ENCODE results near the gene MUL1. TPM values are rescaled to one million over a fixed set of nuclear protein-coding genes. Genes with fewer than 3 reads are reported as not detected.
"Not testable (repeated sequence)": the region's sequence is repeated elsewhere in the genome, so short reads cannot be mapped to it uniquely, and the experiment has no call there.

The MUL1 gene
- total RNA-seq, 1 donor from 2014 or later, result 45.0 TPM

DNA sequence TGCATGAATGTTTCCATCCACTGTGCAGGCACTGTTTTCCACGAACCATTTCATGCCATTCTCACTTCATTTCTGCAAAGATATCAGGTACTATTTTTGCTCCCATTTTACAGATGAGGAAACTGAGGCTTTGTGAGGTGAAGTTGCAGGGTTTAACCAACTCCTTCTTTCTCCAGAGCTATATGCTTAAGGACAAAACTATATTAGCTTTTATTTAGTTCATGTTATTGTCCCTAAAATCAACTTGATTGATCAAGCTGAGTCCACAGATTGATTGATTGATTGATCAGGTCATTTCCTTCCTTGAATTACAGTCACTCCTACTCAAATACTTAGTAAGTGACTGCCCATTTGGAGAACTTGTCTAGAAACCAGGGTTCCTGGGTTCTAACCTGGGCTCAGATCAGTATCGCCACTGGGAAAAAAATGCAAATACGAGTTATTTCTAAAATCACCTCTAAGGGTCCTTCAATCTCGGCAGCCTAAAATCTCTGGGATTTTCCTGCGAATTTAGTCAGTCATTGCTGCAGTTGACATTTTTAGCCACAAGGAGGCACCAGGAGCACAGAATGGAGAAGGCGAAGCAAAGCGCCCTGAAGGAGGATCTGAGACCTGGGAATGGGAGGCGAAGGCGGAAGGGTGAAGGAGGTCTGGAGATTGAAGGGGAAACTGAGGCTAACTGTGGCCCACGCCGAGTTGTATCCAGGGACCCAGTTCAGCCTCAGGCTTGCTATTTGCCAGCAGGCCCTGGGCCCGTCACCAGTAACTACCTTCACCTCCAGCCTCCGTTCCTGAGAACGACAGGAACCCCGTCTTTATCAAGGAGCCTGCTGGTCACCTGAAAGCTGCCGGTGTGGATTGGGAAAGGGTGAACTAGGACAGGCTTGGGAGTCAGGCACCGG is 14.3 kb upstream of the MUL1 start:
- DNase-seq (peak; percentile 59), ATAC-seq (peak; percentile 78)
- intact Hi-C loops (cut with micrococcal nuclease), result no loop called here

DNA sequence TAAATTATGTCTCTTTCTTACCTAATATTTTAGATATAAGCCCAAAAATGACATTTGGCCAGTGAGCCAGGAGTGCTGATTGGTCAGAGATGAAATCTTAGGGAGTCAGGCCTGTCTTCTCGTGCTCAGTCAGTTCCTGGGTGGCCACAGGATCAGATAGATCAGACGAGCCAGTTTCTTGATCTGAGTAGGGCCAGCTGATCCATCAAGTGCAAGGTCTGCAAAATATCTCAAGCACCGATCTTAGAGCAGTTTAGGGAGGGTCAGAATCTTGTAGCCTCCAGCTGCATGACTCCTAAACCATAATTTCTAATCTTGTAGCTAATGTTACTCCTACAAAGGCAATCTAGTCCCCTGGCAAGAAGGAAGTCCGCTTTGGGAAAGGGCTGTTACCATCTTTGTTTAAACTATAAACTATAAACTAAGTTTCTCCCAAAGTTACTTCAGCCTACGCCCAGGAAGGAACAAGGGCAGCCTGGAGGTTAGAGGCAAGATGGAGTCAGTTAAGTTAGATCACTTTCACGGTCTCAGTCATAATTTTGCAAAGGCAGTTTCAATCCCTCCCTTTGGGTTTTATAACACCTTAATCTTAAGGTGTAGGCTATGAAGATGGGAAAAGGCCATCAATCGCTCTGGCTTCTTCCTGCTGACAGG is 11.8 kb upstream of the MUL1 start:
- ATAC-seq; intact Hi-C loops (cut with micrococcal nuclease); DNase-seq: not testable (repeated sequence)

GRCh38 chr1:20511518-20512428 is 3.8 kb upstream of the MUL1 start:
- DNase-seq (no peak), ATAC-seq (no peak)
- intact Hi-C loops (cut with micrococcal nuclease), result no loop called here

DNA sequence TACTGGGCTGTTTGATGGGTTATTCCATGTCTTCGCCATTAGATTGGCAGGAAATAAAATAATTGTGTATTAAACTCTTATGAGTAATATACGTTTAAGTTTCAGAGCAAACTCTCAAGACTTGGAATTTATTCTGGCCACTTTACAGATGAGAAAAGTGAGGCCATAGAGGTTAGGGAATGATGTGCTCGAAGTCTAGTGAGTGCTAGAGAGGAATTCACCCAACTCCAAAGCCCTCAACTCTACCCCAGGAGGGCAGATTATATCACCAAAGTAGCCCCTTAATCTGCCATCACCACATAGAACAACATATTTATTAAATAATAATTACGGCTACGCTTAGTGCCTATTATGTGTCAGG is 440 bp upstream of the MUL1 start:
- DNase-seq (no peak), ATAC-seq (no peak)
- intact Hi-C loops (cut with micrococcal nuclease), result no loop called here

GRCh38 chr1:20507248-20507563 is 745 bp downstream of the MUL1 start:
- intact Hi-C loops (cut with micrococcal nuclease), result no loop called here
- ATAC-seq, result no peak
- no peak for DNase-seq

DNA sequence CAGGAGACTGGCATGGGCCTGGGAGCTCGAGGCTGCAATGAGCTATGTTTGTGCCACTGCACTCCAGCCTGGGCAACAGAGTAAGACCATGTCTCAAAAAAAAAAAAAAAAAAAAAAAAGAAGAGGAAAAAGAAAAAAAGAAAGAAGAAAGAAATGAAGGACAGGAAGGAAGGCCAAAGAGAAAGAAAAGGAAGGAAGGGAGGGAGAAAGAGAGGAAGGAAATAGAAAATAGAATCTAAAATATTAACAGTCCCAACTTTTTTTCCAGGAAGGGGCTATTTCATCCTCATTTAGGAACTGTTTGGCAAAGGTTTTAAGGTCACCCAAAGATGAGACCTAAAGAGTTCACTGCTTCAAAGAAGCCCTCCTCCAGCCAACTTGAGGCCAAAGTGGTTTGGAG is 2.5 kb downstream of the MUL1 start:
- ATAC-seq (no peak), DNase-seq (no peak)
- intact Hi-C loops (cut with micrococcal nuclease), result no loop called here

DNA sequence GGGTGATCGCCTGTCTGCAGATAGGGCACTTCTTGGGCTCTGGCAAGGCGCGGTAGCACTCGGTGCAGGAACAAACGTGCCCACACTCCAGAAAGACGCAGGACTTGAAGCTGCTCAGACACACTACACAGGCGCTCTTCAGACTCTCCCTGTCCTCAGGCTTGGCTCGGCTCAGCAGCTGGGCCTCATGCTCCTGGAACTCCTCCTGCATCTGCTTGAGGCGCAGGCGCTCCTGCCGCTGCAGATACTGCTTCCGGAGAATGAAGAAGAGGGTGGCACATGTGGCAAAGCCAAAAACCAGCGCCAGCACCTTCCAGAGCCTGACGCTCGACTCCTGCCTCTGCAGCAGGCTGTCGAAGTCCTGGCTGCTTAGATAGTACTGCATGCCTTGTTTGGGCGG is 7.2 kb downstream of the MUL1 start:
- no peak for ATAC-seq
- no peak for DNase-seq
- intact Hi-C loops (cut with micrococcal nuclease), result no loop called here

- intact Hi-C loops (cut with micrococcal nuclease), result loop anchor here (10.0 kb wide), 2 partner anchors 125 to 585 kb away; no protein-coding TSS in a partner anchor
- DNase-seq (no peak), ATAC-seq (no peak)
These were observed 8.2 kb downstream of the MUL1 start for GRCh38 chr1:20499718-20500117.

- ATAC-seq (no peak), DNase-seq (no peak)
- intact Hi-C loops (cut with micrococcal nuclease), result loop anchor here (10.0 kb wide), 2 partner anchors 124 to 584 kb away; no protein-coding TSS in a partner anchor
These were observed 8.8 kb downstream of the MUL1 start for GRCh38 chr1:20499105-20499504.

DNA sequence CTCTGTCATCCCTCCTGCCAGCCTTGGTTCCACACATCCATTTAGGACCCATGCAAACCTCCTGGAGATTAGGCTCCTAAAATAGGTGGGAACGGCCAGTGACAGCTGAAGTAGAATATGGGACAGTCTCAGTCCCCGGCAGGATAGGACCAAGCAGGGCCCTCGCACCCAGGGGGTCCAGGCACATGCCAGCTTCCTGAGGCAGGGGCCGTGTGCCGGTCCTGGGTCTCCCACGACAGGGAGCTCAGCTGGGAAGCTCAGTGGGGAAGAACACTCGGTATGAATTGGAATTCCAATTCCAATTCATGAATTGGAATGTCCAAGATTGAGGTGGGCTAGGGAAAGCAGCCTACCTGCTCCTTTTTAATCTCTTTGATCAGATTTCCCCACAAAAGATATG is 9.8 kb downstream of the MUL1 start:
- DNase-seq (no peak), ATAC-seq (no peak)
- intact Hi-C loops (cut with micrococcal nuclease), result loop anchor here (10.0 kb wide), 2 partner anchors 123 to 583 kb away; no protein-coding TSS in a partner anchor

GRCh38 chr1:20497506-20497905 is 10.4 kb downstream of the MUL1 start:
- no peak for DNase-seq
- ATAC-seq, result no peak
- intact Hi-C loops (cut with micrococcal nuclease), result loop anchor here (10.0 kb wide), 2 partner anchors 123 to 583 kb away; no protein-coding TSS in a partner anchor

- ATAC-seq, DNase-seq: not testable (repeated sequence)
- intact Hi-C loops (cut with micrococcal nuclease), result loop anchor here (10.0 kb wide), 2 partner anchors 122 to 582 kb away; no protein-coding TSS in a partner anchor
These were observed 11.1 kb downstream of the MUL1 start for GRCh38 chr1:20496725-20497383.

- intact Hi-C loops (cut with micrococcal nuclease), result loop anchor here (10.0 kb wide), 2 partner anchors 121 to 581 kb away; no protein-coding TSS in a partner anchor
- no peak for ATAC-seq
- DNase-seq, result no peak
These were observed 11.7 kb downstream of the MUL1 start for GRCh38 chr1:20496241-20496661.

DNA sequence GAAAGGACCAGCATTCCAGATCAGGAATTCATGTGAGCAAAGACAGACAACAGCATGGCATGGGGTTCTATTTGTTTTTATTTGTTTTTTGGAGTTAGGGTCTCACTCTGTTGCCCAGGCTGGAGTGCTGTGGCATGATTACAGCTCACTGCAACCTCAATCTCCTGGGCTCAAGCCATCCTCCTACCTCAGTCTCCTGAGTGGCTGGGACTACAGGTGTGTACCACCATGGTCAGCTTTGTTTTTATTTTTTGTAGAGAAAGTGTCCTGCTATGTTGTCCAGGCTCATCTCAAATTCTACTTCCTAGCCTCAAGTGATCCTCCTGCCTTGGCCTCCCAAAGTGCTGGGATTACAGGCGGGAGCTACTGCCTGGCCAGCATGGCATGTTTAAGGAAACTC is 12.3 kb downstream of the MUL1 start:
- no peak for DNase-seq
- ATAC-seq, result no peak
- intact Hi-C loops (cut with micrococcal nuclease), result loop anchor here (10.0 kb wide), 2 partner anchors 121 to 581 kb away; no protein-coding TSS in a partner anchor

GRCh38 chr1:20494609-20495311 is 13.2 kb downstream of the MUL1 start:
- DNase-seq, result no peak
- intact Hi-C loops (cut with micrococcal nuclease), result loop anchor here (5.0 to 10.0 kb wide), 3 partner anchors 120 to 580 kb away; no protein-coding TSS in a partner anchor
- no peak for ATAC-seq

GRCh38 chr1:20493839-20494608 is 13.9 kb downstream of the MUL1 start:
- peak; percentile 93 for ATAC-seq
- intact Hi-C loops (cut with micrococcal nuclease), result loop anchor here (5.0 to 10.0 kb wide), 3 partner anchors 119 to 579 kb away; no protein-coding TSS in a partner anchor
- peak; percentile 90 for DNase-seq

- ATAC-seq (peak; percentile 47), DNase-seq (no peak)
- intact Hi-C loops (cut with micrococcal nuclease), result loop anchor here (5.0 to 10.0 kb wide), 3 partner anchors 119 to 579 kb away; no protein-coding TSS in a partner anchor
These were observed 14.6 kb downstream of the MUL1 start for GRCh38 chr1:20493309-20493708.

All from left ventricle myocardium superior (tissue), 1 donor.